ENCODE measurements around the gene COPS2.

DNA sequence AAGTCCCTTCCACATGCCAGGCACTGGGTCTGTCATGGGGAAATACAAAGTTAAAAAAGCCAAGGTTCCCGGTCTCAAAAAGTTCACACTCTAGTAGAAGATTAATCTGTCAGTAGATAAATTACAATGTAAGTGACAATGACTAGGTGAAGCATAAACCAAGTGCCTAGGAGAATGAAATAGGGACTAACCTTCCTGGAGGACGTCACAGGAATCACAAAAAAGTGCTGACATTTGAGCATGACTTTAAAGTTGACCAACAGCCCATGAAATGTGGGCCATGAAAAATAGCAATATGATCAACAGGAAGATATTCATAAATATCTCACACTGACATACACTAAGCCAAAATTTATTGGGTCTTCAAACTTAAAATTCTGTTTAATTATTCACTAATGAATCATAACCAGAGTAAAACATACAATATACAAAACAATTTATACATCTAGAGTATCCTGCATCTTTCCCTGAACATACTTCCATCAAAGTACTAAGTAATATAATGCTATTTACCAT lies 20.0 kb downstream of the COPS2 start:
- TF ChIP-seq CTCF (IDR thresholded peaks at IDR 0.05; ENCODE audit: poor library complexity): no peak
- TF ChIP-seq EZH2phosphoT487 (IDR thresholded peaks at IDR 0.05; ENCODE audit: low read depth, severe bottlenecking, unreplicated experiment): no peak
- no peak for TF ChIP-seq EZH2 (IDR thresholded peaks at IDR 0.05; ENCODE audit: borderline replicate concordance)
